ENCODE data around the gene TMEM106B.

Gene TMEM106B

GRCh38 chr7:12226756-12227155 lies 15.7 kb downstream of the TMEM106B start:
- no peaks in the 10 kb centered on the region for H3K4me1 ChIP-seq (ENCODE audit: insufficient read depth, poor library complexity, severe bottlenecking)
- H3K27me3 ChIP-seq (ENCODE audit: insufficient read depth, poor library complexity, severe bottlenecking): no peaks in the 10 kb centered on the region
- TF ChIP-seq CTCF (IDR thresholded peaks at IDR 0.05; ENCODE audit: poor library complexity, severe bottlenecking): no peak
- H3K4me3 ChIP-seq (ENCODE audit: severe bottlenecking): no peak overlapping the region
- H3K27ac ChIP-seq (ENCODE audit: poor library complexity, severe bottlenecking): no peak overlapping the region
- peaks cover 44% of the 10 kb centered on the region for H3K36me3 ChIP-seq (ENCODE audit: low read depth)
- DNase-seq (ENCODE audit: low spot score): no peak
- H3K9me3 ChIP-seq (ENCODE audit: severe bottlenecking): no peaks in the 10 kb centered on the region
- ATAC-seq (ENCODE audit: low read depth): no peak

GRCh38 chr7:12228024-12228423 lies 16.9 kb downstream of the TMEM106B start:
- Histone ChIP-seq H3K4me1 (ENCODE audit: insufficient read depth, poor library complexity, severe bottlenecking) (no peaks in the 10 kb centered on the region), H3K36me3 (ENCODE audit: low read depth) (peaks cover 52% of the 10 kb centered on the region), H3K9me3 (ENCODE audit: severe bottlenecking) (no peaks in the 10 kb centered on the region), H3K4me3 (ENCODE audit: severe bottlenecking) (no peak overlapping the region), H3K27me3 (ENCODE audit: insufficient read depth, poor library complexity, severe bottlenecking) (no peaks in the 10 kb centered on the region), H3K27ac (ENCODE audit: poor library complexity, severe bottlenecking) (no peak overlapping the region)
- ATAC-seq (ENCODE audit: low read depth) (no peak), DNase-seq (ENCODE audit: low spot score) (no peak)
- no peak for TF ChIP-seq CTCF (IDR thresholded peaks at IDR 0.05; ENCODE audit: poor library complexity, severe bottlenecking)

- Histone ChIP-seq H3K27ac (ENCODE audit: poor library complexity, severe bottlenecking) (no peak overlapping the region), H3K4me1 (ENCODE audit: insufficient read depth, poor library complexity, severe bottlenecking) (no peaks in the 10 kb centered on the region), H3K27me3 (ENCODE audit: insufficient read depth, poor library complexity, severe bottlenecking) (no peaks in the 10 kb centered on the region), H3K36me3 (ENCODE audit: low read depth) (peaks cover 51% of the 10 kb centered on the region), H3K4me3 (ENCODE audit: severe bottlenecking) (no peak overlapping the region), H3K9me3 (ENCODE audit: severe bottlenecking) (no peaks in the 10 kb centered on the region)
- DNase-seq (ENCODE audit: low spot score) (no peak), ATAC-seq (ENCODE audit: low read depth) (no peak)
- TF ChIP-seq CTCF (IDR thresholded peaks at IDR 0.05; ENCODE audit: poor library complexity, severe bottlenecking): no peak
Observed at GRCh38 chr7:12229046-12229445, 18.0 kb downstream of the TMEM106B start.

DNA sequence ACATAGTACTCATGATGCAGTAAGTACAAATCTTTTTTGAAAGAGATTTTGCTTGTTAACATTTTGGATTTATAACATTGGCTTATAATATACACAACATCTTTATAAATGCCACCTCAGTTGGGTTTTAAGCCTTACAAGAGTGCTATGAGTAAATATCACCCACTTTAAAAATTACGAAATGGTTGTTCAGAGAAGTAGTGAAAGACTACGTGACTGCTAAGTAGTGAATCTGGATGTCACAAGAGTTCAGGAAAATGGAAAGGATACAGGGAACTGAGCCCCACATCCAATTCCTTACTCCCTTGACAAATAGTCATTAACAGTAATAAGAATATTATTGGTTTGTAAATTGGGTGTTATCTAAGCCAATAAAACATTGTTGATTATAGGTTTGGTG lies 20.0 kb downstream of the TMEM106B start:
- DNase-seq (ENCODE audit: low spot score) (no peak), ATAC-seq (ENCODE audit: low read depth) (no peak)
- no peak for TF ChIP-seq CTCF (IDR thresholded peaks at IDR 0.05; ENCODE audit: poor library complexity, severe bottlenecking)
- H3K27ac ChIP-seq (ENCODE audit: poor library complexity, severe bottlenecking): no peak overlapping the region
- peaks cover 52% of the 10 kb centered on the region for H3K36me3 ChIP-seq (ENCODE audit: low read depth)
- H3K9me3 ChIP-seq (ENCODE audit: severe bottlenecking): no peaks in the 10 kb centered on the region
- no peak overlapping the region for H3K4me3 ChIP-seq (ENCODE audit: severe bottlenecking)
- no peaks in the 10 kb centered on the region for H3K4me1 ChIP-seq (ENCODE audit: insufficient read depth, poor library complexity, severe bottlenecking)
- no peaks in the 10 kb centered on the region for H3K27me3 ChIP-seq (ENCODE audit: insufficient read depth, poor library complexity, severe bottlenecking)

GRCh38 chr7:12233175-12233574 lies 22.1 kb downstream of the TMEM106B start:
- DNase-seq (ENCODE audit: low spot score): no peak
- no peak for ATAC-seq (ENCODE audit: low read depth)
- Histone ChIP-seq H3K27me3 (ENCODE audit: insufficient read depth, poor library complexity, severe bottlenecking) (no peaks in the 10 kb centered on the region), H3K36me3 (ENCODE audit: low read depth) (peaks cover 35% of the 10 kb centered on the region), H3K4me3 (ENCODE audit: severe bottlenecking) (no peak overlapping the region), H3K4me1 (ENCODE audit: insufficient read depth, poor library complexity, severe bottlenecking) (no peaks in the 10 kb centered on the region), H3K27ac (ENCODE audit: poor library complexity, severe bottlenecking) (no peak overlapping the region), H3K9me3 (ENCODE audit: severe bottlenecking) (no peaks in the 10 kb centered on the region)
- TF ChIP-seq CTCF (IDR thresholded peaks at IDR 0.05; ENCODE audit: poor library complexity, severe bottlenecking): no peak

All from RWPE2 (cell line).